Left lung (tissue), 10 donors: ENCODE data around the gene CRACDL. TPM values are rescaled to one million over a fixed set of nuclear protein-coding genes. Genes with fewer than 3 reads are reported as not detected.
A peak's percentile ranks its signal among the peaks of the same experiment; 100 is the strongest.

Experiments
- ATAC-seq: fragments of 200-7000 bp; cut with Tn5 transposase; one replicate; pipeline ENCODE4 v1.9.1; 2020; ENCODE audit warnings: moderate library complexity
- DNase-seq, 4 donors: peaks; one replicate each; pipeline ENCODE4 v3.0.0-alpha.2; 2013 to 2020
- H3K27ac ChIP-seq, 2 donors: fragments of 200-600 bp; sonication (generic) in 1 of 2; one replicate each; pipeline versions ENCODE4 v1.5.0 to v1.8.0; 2020 to 2021
- H3K27me3 ChIP-seq, 2 donors: fragments of 200-600 bp; sonication (generic) in 1 of 2; one replicate each; pipeline versions ENCODE4 v1.5.0 to v1.8.0; 2020 to 2021
- H3K36me3 ChIP-seq, 2 donors: fragments of 200-600 bp; sonication (generic) in 1 of 2; one replicate each; pipeline versions ENCODE4 v1.5.0 to v1.8.0; 2020 to 2021
- H3K4me1 ChIP-seq, 2 donors: fragments of 200-600 bp; one replicate each; pipeline ENCODE4 v1.8.0; 2021
- H3K4me3 ChIP-seq, 2 donors: fragments of 200-600 bp; sonication (generic) in 1 of 2; one replicate each; pipeline versions ENCODE4 v1.5.0 to v1.8.0; 2020 to 2021; ENCODE audit warnings: mild to moderate bottlenecking in 1 of 2
- H3K9me3 ChIP-seq, 2 donors: fragments of 200-600 bp; sonication (generic) in 1 of 2; one replicate each; pipeline versions ENCODE4 v1.5.0 to v1.8.0; 2020 to 2021
- CTCF ChIP-seq, 2 donors: fragments of 200-600 bp; sonication (generic) in 1 of 2; IDR thresholded peaks; one replicate each; pipeline versions ENCODE4 v1.5.0 to v1.8.0; 2021; ENCODE audit warnings: antibody characterized with exemption in 2 of 2
- intact Hi-C, 2 donors: fragments of 100-400 bp; cut with DNase I; formaldehyde crosslinking; loops; one replicate each; pipeline versions ENCODE4 v1.11.2 to v1.14.2; 2022
- polyA plus RNA-seq, 6 donors: library from polyadenylated mRNA; unstranded; fragments of 120-200 nt; gene quantifications; one replicate each; pipeline ENCODE4 v1.2.1, GENCODE V29; 2013; ENCODE audit not compliant: insufficient read length in 6 of 6
- total RNA-seq, 2 donors: library from RNA; stranded (reverse); fragmentation: NEBNext Ultra II Directional; extraction: Animal tissue kit (Norgen Biotek cat#: 25700); gene quantifications; one replicate each; pipeline ENCODE4 v1.2.1, GENCODE V29; 2021
- donor health status: DM: no; HTN: yes; CAD: no.
- donor health status: DM: no; HTN: no; CAD: no.

CRACDL gene
- total and polyA plus RNA-seq, 8 donors, result 4.0 to 15.2 (median 6.0) TPM

GRCh38 chr2:98940102-98940501, 4.1 kb upstream of the CRACDL start:
- no peak overlapping the region for H3K27ac ChIP-seq
- no peak overlapping the region for H3K4me3 ChIP-seq
- TF ChIP-seq CTCF (IDR thresholded peaks at IDR 0.05), result no peak
- peaks cover 8 to 18% of the 10 kb centered on the region in 2 donors for H3K4me1 ChIP-seq
- no peaks in the 10 kb centered on the region for H3K36me3 ChIP-seq
- DNase-seq, result no peak
- peaks cover 16 to 46% of the 10 kb centered on the region in 2 donors for H3K27me3 ChIP-seq
- H3K9me3 ChIP-seq, result no peaks in the 10 kb centered on the region
- ATAC-seq, result no peak
- intact Hi-C loops, result no loop called here

- Histone ChIP-seq H3K4me1 (peaks cover 8 to 18% of the 10 kb centered on the region in 2 donors), H3K27me3 (peaks cover 17 to 65% of the 10 kb centered on the region in 2 donors), H3K9me3 (no peaks in the 10 kb centered on the region), H3K27ac (no peak overlapping the region), H3K36me3 (no peaks in the 10 kb centered on the region), H3K4me3 (no peak overlapping the region)
- DNase-seq (no peak), ATAC-seq (no peak)
- intact Hi-C loops, result no loop called here
- TF ChIP-seq CTCF (IDR thresholded peaks at IDR 0.05), result no peak
Observed at GRCh38 chr2:98937906-98938305, 1.9 kb upstream of the CRACDL start.

GRCh38 chr2:98936353-98937351, 627 bp upstream of the CRACDL start:
- Histone ChIP-seq H3K27ac (no peak overlapping the region), H3K36me3 (no peaks in the 10 kb centered on the region), H3K4me1 (peaks cover 8 to 18% of the 10 kb centered on the region in 2 donors), H3K9me3 (no peaks in the 10 kb centered on the region), H3K27me3 (peaks cover 17 to 65% of the 10 kb centered on the region in 2 donors), H3K4me3 (peak overlapping the region; percentile 28 to 40)
- ATAC-seq (peak; percentile 71), DNase-seq (peak in 1 of 4 donors; percentile 80)
- no peak for TF ChIP-seq CTCF (IDR thresholded peaks at IDR 0.05)
- intact Hi-C loops, result no loop called here

GRCh38 chr2:98935111-98935770, 784 bp downstream of the CRACDL start:
- TF ChIP-seq CTCF (IDR thresholded peaks at IDR 0.05), result no peak
- peaks cover 8 to 18% of the 10 kb centered on the region in 2 donors for H3K4me1 ChIP-seq
- H3K36me3 ChIP-seq, result no peaks in the 10 kb centered on the region
- H3K4me3 ChIP-seq, result peak overlapping the region; percentile 35 to 40
- ATAC-seq (peak; percentile 34), DNase-seq (no peak)
- no peaks in the 10 kb centered on the region for H3K9me3 ChIP-seq
- H3K27ac ChIP-seq, result no peak overlapping the region
- intact Hi-C loops, result no loop called here
- H3K27me3 ChIP-seq, result peaks cover 17 to 65% of the 10 kb centered on the region in 2 donors
